Activated T-helper 9 cell treated with anti-CD3 and anti-CD28 coated beads, Interleukin-2, amount 50 U/mL, for 16 hours (primary cell): Measurements from ENCODE around the gene OR5H15.
"Not testable (repeated sequence)": the region's sequence is repeated elsewhere in the genome, so short reads cannot be mapped to it uniquely, and the experiment has no call there.

Source experiments
- DNase-seq: peaks from one replicate; pipeline ENCODE4 v3.0.0-alpha.2; 2020; ENCODE audit warnings: low read depth

Gene OR5H15

GRCh38 chr3:98166396-98166795 is at the start of gene OR5H15:
TSS of gene OR5H15 (plus strand) at chr3:98166696. CDS start at chr3:98168700, 2,004 bp downstream.
- no peak for DNase-seq

- DNase-seq: no peak
These were observed 36.1 kb upstream of the OR5H15 start, which contains the start of gene OR5H1 for GRCh38 chr3:98130421-98130820. TSS of gene OR5H1 (plus strand) at chr3:98130721. CDS start at chr3:98132698, 1,977 bp downstream.

GRCh38 chr3:98136631-98137030 is 29.9 kb upstream of the OR5H15 start:
- DNase-seq: no peak

GRCh38 chr3:98137826-98138557 is 28.5 kb upstream of the OR5H15 start:
- not testable (repeated sequence) for DNase-seq

GRCh38 chr3:98140531-98140930 is 26.0 kb upstream of the OR5H15 start:
- DNase-seq: no peak

DNA sequence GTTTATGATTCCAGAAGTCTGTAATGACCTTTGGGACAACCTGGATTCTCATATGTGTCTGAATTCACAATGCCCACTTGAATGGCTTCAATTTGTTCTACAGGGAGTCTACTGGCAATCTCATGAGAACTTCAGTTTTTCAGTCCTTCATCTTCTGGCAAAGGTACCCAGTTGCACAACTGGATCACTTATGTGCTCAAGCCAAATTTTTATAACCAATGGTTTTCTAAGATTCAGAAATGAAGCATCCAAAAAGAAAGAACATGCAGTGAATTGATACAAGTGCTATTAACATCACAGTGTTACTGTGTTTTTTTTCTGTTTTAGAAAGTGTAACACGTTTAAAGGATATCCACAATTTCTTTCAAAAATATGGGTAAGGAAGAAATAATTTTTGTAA is 19.3 kb upstream of the OR5H15 start, which contains the start of gene OR5H14:
OR5H14 (plus strand) TSS at position 301 of the 400 bp plus-strand sequence. CDS start 1,907 bp downstream, outside the sequence.
- DNase-seq: no peak

GRCh38 chr3:98148751-98149150 is 17.7 kb upstream of the OR5H15 start:
- no peak for DNase-seq

DNA sequence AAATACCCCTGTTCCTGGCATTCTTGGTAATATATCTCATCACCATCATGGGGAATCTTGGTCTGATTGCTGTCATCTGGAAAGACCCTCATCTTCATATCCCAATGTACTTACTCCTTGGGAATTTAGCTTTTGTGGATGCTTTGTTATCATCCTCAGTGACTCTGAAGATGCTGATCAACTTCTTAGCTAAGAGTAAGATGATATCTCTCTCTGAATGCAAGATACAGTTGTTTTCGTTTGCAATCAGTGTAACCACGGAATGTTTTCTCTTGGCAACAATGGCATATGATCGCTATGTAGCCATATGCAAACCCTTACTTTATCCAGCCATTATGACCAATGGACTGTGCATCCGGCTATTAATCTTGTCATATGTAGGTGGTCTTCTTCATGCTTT is 17.0 kb upstream of the OR5H15 start:
- DNase-seq: not testable (repeated sequence)

DNA sequence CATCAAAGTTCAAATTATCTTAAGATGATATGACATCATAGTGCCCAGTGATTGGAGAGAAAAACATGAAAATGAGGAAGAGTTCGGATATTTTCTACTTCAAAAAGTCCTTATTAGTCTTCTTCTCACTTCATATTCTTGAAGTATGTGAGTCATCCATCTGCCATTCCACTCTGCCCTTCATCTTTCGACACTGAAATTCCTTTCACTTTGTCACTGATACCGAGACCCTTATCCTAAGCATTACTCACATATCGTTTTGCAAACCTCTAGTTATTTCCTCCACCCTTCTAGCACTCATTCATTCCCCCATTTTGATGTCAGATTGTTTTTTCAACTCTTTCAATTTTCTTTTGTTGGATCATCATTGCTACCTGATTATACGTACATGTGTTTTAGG is 15.3 kb upstream of the OR5H15 start:
- no peak for DNase-seq

DNA sequence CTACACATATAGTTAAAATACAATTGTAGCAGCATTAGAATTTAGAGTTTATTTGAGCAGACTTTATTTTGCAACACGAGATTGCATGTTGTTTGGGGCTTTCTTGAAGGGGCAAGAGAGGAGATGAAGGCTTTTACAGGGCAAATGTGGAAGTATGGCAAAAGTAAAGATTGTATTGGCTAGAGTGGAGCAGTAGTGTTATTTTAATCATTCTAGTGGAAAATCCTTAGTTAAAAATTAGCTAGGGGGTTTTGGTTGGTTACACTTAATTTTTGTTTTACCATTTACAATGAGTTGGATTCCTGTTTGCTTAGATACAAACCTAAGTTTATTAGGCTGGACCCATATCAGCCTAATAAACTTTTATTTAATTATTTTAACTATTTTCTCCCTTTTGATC is 4.6 kb downstream of the OR5H15 start:
- no peak for DNase-seq

DNA sequence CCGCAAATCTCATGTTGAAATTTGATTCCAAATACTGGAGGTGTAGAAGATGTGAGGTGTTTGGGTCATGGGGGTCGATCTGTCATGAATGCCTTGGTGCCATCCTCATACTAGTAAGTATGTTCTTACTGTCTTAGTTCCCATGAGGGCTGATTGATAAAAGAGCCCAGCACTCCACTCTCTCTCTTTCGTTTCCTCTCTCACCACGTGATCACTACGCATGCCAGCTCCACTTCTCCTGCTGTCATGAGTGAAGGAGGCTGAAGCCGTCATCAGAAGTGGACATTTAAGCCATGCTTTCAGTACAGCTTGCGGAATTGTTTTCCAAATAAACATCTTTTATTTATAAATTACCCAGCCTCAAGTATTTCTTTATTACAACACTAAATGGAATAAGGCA is 6.1 kb downstream of the OR5H15 start:
- DNase-seq: no peak

GRCh38 chr3:98180319-98180890 is 13.9 kb downstream of the OR5H15 start:
- DNase-seq: no peak

DNA sequence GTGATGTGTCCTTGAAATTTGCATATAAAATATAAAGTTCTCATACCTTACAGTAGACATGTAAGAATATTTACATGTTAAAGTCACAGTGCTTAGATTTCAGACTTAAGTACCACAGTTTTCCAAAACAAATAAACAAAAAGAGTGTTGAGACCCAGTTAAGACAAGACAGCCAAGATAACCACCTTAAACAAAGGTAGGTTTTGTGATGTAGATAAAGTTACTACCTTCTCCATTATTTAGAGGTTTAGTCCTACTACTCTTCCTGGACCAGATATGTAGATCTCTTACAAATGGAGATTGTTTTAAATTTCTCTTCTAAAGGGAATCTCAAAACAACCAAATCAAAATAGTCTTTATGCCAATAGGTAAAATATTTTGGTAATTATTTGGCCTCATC is 15.7 kb downstream of the OR5H15 start:
- DNase-seq: no peak

DNA sequence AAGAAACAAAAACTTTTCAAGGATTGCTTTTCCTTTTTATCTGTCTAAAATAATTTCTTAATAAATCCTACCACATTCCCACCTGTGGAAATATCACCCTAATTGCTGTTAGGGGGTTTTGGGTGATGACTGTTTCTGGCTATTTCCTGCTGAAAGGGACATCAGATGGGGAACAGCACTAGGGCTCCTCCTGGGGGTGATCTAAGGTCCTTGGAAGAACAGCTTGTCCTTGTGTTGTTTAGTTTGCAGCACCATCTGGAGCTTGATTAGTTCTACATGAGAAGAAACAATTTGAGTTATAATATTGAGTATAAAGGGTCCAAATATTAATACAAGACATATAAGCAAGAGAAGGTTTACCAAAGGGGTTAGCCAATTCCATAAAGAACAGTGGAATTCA is 18.7 kb downstream of the OR5H15 start:
- DNase-seq: no peak

- DNase-seq: no peak
These were observed 22.0 kb downstream of the OR5H15 start for GRCh38 chr3:98188545-98188944.

- DNase-seq: not testable (repeated sequence)
These were observed 24.4 kb downstream of the OR5H15 start for GRCh38 chr3:98190911-98191310.

GRCh38 chr3:98196293-98196692 is 29.8 kb downstream of the OR5H15 start:
- not testable (repeated sequence) for DNase-seq

GRCh38 chr3:98199020-98199419 is 32.5 kb downstream of the OR5H15 start:
- no peak for DNase-seq

DNA sequence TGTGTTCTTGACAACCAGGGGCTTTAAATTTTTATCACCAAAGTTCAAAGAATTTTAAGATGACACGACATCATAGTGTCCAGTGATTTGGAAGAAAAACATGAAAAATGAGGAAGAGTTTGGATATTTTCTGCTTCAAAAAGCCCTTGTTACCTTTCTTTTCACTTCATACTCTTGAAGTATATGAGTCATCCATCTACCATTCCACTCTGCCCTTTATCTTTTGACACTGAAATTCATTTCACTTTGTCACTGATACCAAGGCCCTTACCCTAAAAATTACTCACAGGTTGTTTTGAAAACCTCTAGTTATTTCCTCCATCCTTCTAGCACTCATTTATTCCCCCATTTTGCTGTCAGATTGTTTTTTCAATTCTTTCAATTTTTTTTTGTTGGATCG is 42.7 kb downstream of the OR5H15 start:
- DNase-seq: no peak

- DNase-seq: no peak
These were observed 46.8 kb downstream of the OR5H15 start for GRCh38 chr3:98213276-98213675.

DNA sequence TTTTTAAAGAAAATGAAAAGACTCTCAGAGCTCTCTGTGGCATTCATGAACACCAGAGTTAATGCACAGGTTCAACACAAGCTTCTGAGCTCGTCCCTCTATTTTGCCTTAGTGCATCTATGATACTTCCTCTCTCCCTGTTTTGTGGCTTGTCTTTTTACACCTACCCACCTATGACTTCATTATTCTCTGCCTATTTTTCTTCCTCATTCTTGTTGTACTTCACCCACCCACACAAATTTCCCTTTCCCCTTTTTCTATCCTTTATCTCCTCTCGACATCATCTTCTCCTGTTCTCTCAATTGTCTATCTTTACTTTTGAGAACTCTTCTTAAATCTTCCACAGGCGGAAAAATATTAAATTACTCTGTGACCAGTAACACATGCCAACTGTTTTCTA is 48.6 kb downstream of the OR5H15 start:
- DNase-seq: no peak
